ENCODE results near the gene CNTNAP2.

- TF ChIP-seq, protein P1, sequence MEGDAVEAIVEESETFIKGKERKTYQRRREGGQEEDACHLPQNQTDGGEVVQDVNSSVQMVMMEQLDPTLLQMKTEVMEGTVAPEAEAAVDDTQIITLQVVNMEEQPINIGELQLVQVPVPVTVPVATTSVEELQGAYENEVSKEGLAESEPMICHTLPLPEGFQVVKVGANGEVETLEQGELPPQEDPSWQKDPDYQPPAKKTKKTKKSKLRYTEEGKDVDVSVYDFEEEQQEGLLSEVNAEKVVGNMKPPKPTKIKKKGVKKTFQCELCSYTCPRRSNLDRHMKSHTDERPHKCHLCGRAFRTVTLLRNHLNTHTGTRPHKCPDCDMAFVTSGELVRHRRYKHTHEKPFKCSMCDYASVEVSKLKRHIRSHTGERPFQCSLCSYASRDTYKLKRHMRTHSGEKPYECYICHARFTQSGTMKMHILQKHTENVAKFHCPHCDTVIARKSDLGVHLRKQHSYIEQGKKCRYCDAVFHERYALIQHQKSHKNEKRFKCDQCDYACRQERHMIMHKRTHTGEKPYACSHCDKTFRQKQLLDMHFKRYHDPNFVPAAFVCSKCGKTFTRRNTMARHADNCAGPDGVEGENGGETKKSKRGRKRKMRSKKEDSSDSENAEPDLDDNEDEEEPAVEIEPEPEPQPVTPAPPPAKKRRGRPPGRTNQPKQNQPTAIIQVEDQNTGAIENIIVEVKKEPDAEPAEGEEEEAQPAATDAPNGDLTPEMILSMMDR (IDR thresholded peaks at IDR 0.05) = no peak
- no peak for TF ChIP-seq POLR2A (IDR thresholded peaks at IDR 0.05)
These were observed 2075.9 kb downstream of the CNTNAP2 start for GRCh38 chr7:148192491-148192890.
